Placental epithelial cell (primary cell): ENCODE results near the gene NPHP1. TPM values are rescaled to one million over a fixed set of nuclear protein-coding genes. Genes with fewer than 3 reads are reported as not detected.

Source experiments
- small RNA-seq: library from RNA; depleted of rRNA; stranded (forward); fragments of <200 nt; gene quantifications from one replicate; pipeline ENCODE3, GENCODE V24; 2012
- total RNA-seq: library from RNA; depleted of rRNA; stranded (reverse); fragments of >200 nt; gene quantifications from 2 replicates; pipeline ENCODE4 v1.2.3, GENCODE V29; 2012

The NPHP1 gene
- 4.3 and 5.1 TPM in 2 replicates for total RNA-seq

DNA sequence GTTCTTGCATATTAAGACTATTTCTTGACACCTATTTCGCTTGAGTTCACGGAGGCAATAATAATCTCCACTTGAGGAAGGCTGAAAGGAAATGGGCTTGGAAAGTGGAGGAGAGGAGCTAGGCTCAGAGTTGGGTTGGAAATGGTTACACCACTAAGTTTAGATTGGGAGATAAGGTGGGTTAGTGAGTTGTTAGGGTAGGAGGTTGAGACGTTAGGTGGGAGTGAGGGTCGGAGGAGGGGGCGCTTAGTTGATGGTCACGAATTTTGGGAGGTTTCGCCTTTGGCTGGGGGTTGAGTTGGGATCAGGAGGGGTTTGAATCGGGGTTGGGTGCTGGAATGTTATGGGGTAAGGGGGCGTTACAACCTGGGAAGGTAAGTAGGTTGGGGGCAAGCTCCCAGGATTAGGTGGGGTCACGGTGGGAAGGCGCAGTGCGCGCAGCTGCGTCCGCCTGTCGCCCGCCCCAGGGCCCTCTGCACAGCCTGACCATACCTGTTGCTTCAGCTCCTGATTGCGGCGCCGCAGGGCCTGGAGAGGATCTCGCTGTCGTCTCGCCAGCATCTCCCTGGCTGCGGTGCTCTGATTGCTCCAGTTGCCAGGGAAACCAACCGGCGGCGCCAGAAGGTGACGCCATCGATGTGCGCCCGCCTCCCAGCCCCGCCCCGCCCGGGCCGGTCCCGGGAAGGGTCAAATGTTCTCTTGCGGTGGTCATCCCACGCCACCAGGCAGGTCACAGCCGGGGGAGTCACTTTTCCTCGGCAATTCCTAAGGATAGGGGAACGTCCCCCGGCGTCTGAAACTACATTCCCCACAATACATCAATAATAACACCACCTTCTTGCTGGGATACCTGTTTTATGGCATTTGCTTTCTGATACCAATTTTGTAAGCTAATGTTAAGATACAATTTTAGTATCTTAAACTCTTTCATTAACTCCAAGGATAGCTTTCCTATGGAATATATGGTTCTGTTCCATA lies at the start of gene NPHP1:
NPHP1 (minus strand) TSS at position 606 of the 978 bp plus-strand sequence; CDS start at position 561, 45 bp downstream.

GRCh38 chr2:110211938-110212858 lies 7.4 kb upstream of the NPHP1 start, which contains the start of gene MTLN:
MTLN (minus strand) TSS chr2:110212547; CDS start chr2:110212525, 22 bp downstream.

DNA sequence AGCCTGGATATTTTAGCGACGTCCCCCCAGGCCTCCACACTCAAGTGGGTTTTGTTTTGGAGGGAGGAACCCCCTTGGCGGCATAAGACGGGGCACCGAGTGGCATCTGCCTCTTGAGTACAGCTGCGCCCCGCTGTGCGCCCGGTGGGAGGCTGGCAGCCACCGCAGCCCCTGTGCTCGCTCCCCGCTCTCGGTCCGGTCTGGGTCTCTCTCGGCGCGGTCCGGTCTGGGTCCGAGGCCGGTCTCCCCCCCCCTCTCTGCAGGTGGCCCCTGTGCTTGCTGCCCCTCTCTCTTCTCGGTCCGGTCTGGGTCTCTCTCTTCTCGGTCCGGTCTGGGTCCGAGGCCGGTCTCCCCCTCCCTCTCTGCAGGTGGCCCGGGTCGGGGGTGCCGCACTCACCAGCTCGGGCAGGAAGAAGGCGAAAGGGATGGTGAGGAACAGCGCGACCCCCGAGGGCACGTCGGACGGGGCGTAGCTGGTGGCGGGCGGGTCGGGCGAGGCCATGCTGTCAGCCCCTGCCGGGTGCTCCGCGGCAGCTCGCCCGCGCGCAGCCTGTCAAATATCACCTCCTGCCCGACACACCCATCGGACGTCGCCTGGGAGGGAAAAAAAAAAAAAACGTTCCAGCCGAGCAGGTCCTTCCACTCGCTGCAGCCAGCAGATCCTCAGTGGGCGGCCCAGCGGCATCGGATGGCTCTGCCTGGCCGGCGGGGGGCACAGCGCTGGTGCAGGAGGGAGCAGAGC lies 89.4 kb downstream of the NPHP1 start, which contains the start of gene MALL:
MALL (minus strand) TSS at position 532 of the 742 bp plus-strand sequence; CDS start at position 502, 30 bp downstream.

Small RNAs within 50 kb of the gene (small RNA-seq; reads per million reads assigned to genes)
- not detected for gene MIR4436B1

Other genes with a start within 250 kb of the NPHP1 start
- gene MALL, start 89.2 kb downstream of the NPHP1 start, total RNA-seq: 1.2 and 2.9 TPM in 2 replicates
- 33.4 and 51.4 TPM in 2 replicates for gene MTLN, start 7.5 kb upstream of the NPHP1 start, total RNA-seq